Right lobe of liver (tissue), 6 donors: ENCODE data around the gene INHBE. TPM values are rescaled to one million over a fixed set of nuclear protein-coding genes. Genes with fewer than 3 reads are reported as not detected.

Experiments
- ATAC-seq, 4 donors: fragments of 200-7000 bp; cut with Tn5 transposase; one replicate each; pipeline ENCODE4 v1.9.1; 2020; ENCODE audit warnings: mild to moderate bottlenecking in 4 of 4, moderate library complexity in 4 of 4
- DNase-seq, 3 donors: peaks; one replicate each; pipeline ENCODE4 v3.0.0-alpha.2; 2020
- H3K27ac ChIP-seq, 3 donors: fragments of 200-600 bp; one replicate each; pipeline ENCODE4 v1.8.0; 2022
- H3K27me3 ChIP-seq, 2 donors: fragments of 200-600 bp; one replicate each; pipeline ENCODE4 v1.8.0; 2022
- H3K36me3 ChIP-seq, 4 donors: fragments of 200-600 bp; sonication (generic) in 1 of 4; one replicate each; pipeline versions ENCODE4 v1.5.1 to v1.8.0; 2017 to 2022; ENCODE audit warnings: control low read depth in 1 of 4
- H3K4me1 ChIP-seq, 4 donors: fragments of 200-600 bp; sonication (generic) in 1 of 4; one replicate each; pipeline versions ENCODE4 v1.5.1 to v1.8.0; 2017 to 2022; ENCODE audit warnings: control low read depth in 1 of 4
- H3K4me3 ChIP-seq, 3 donors: fragments of 200-600 bp; one replicate each; pipeline ENCODE4 v1.8.0; 2022
- H3K9me3 ChIP-seq, 4 donors: fragments of 200-600 bp; sonication (generic) in 1 of 4; one replicate each; pipeline versions ENCODE4 v1.5.1 to v1.8.0; 2017 to 2022; ENCODE audit warnings: control low read depth in 1 of 4
- POLR2A ChIP-seq: fragments of 450-650 bp; IDR thresholded peaks from one replicate; pipeline ENCODE4 v1.6.1; 2017; ENCODE audit warnings: antibody characterized with exemption, mild to moderate bottlenecking
- WGBS: methylation state at CpG from one replicate; pipeline ENCODE4 v1.1.6; 2018; ENCODE audit warnings: low coverage, low lambda C conversion rate; ENCODE audit not compliant: insufficient coverage; ENCODE audit errors: missing lambda C conversion rate; 5-methylcytosine and 5-hydroxymethylcytosine counted together
- intact Hi-C, 2 donors: fragments of 100-400 bp; cut with DNase I; formaldehyde crosslinking; loops; one replicate each; pipeline versions ENCODE4 v1.11.2 to v1.14.1; 2022
- total RNA-seq, 6 experiments: library from RNA; depleted of rRNA in 2 of 6; stranded (reverse); fragments of >200 nt in 2 of 6; fragmentation: NEBNext Ultra II Directional in 3 of 6; extraction: Animal tissue kit (Norgen Biotek cat#: 25700) in 3 of 6; gene quantifications; one replicate each; pipeline versions ENCODE4 v1.1.0 to v1.2.4, GENCODE V29; 2016 to 2023
- TF ChIP-seq, protein P1 (sequence below), 4 donors: fragments of 200-600 bp in 3 of 4; fragments of 450-650 bp in 1 of 4; IDR thresholded peaks; one replicate each; pipeline versions ENCODE4 v1.5.1 to v1.8.0; 2016 to 2022; ENCODE audit warnings: antibody characterized with exemption in 4 of 4, mild to moderate bottlenecking in 2 of 4
- donor health status: DM: no; HTN: yes; CAD: no.
- donor health status: DM: no; HTN: no; CAD: no.
- donor health status: DM: no; HTN: no; CAD: no.
- donor health status: DM: no; HTN: yes; CAD: no.
- donor health status: DM: no; HTN: yes; CAD: no.

The INHBE gene
- total RNA-seq, 6 experiments from 2014 or later: 17.4 to 302 (median 150) TPM

DNA sequence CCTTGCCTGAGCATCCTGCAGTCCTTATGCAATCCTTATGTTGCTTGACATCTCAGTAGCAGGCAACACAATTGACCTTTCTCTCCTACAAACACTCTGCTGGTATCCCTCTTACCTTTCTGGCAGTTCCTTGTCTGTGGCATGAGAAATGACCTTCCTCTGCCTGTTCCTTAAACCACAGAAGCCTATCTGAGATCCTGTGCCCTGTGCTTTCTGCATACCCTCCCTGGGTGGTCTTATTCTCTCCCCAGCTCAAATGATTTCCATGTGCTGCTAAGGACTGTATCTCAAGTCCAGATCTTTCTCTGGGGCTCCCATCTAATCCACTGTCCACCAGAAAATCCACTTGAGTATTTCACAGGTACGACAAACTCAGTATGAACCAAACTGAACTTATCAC, 26.6 kb downstream of the INHBE start:
- Histone ChIP-seq H3K27me3 (no peaks in the 10 kb centered on the region), H3K27ac (no peak overlapping the region), H3K9me3 (no peaks in the 10 kb centered on the region), H3K36me3 (no peaks in the 10 kb centered on the region), H3K4me1 (no peaks in the 10 kb centered on the region), H3K4me3 (no peak overlapping the region)
- intact Hi-C loops: no loop called here
- DNase-seq (no peak), ATAC-seq (no peak)
- no peak for TF ChIP-seq POLR2A
- TF ChIP-seq, protein P1, sequence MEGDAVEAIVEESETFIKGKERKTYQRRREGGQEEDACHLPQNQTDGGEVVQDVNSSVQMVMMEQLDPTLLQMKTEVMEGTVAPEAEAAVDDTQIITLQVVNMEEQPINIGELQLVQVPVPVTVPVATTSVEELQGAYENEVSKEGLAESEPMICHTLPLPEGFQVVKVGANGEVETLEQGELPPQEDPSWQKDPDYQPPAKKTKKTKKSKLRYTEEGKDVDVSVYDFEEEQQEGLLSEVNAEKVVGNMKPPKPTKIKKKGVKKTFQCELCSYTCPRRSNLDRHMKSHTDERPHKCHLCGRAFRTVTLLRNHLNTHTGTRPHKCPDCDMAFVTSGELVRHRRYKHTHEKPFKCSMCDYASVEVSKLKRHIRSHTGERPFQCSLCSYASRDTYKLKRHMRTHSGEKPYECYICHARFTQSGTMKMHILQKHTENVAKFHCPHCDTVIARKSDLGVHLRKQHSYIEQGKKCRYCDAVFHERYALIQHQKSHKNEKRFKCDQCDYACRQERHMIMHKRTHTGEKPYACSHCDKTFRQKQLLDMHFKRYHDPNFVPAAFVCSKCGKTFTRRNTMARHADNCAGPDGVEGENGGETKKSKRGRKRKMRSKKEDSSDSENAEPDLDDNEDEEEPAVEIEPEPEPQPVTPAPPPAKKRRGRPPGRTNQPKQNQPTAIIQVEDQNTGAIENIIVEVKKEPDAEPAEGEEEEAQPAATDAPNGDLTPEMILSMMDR (IDR thresholded peaks at IDR 0.05): no peak
- WGBS: 78% methylated on average over 1 of the region's 1 CpG

- 48% methylated on average over 4 of the region's 5 CpGs for WGBS
- Histone ChIP-seq H3K4me1 (peaks cover 0 to under 1% (median 0%) of the 10 kb centered on the region in 4 donors), H3K27ac (no peak overlapping the region), H3K9me3 (no peaks in the 10 kb centered on the region), H3K36me3 (no peaks in the 10 kb centered on the region), H3K4me3 (no peak overlapping the region), H3K27me3 (no peaks in the 10 kb centered on the region)
- no peak for ATAC-seq
- intact Hi-C loops: no loop called here
- TF ChIP-seq, protein P1 (IDR thresholded peaks at IDR 0.05): no peak
- TF ChIP-seq POLR2A: no peak
- no peak for DNase-seq
Observed at GRCh38 chr12:57483466-57483865, 28.4 kb downstream of the INHBE start.

DNA sequence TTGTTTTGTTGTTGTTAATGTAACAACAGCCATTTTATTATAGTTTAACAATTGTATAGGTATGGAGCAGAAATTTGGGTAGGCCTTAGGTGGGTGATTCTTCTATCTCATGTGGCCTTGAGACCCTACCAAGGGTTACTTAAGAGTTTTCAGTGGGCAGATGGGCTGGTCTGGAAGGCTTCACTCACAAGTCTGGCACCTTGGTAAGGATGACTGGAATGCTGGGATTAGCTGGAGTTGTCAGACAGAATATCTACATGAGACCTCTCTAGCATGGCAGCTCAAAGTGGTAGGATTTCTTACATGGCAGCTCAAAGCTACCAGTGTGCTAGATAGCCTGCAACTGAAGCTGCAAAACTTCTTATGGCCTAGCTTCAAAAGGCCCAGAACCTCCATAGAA, 30.6 kb downstream of the INHBE start:
- H3K4me3 ChIP-seq: no peak overlapping the region
- no peaks in the 10 kb centered on the region for H3K27me3 ChIP-seq
- intact Hi-C loops: no loop called here
- peaks cover 0 to 10% (median 4%) of the 10 kb centered on the region in 4 donors for H3K36me3 ChIP-seq
- no peak for TF ChIP-seq POLR2A
- TF ChIP-seq, protein P1 (IDR thresholded peaks at IDR 0.05): no peak
- DNase-seq (no peak), ATAC-seq (no peak)
- H3K27ac ChIP-seq: no peak overlapping the region
- H3K9me3 ChIP-seq: no peaks in the 10 kb centered on the region
- H3K4me1 ChIP-seq: peaks cover 0 to 9% (median 4%) of the 10 kb centered on the region in 4 donors

DNA sequence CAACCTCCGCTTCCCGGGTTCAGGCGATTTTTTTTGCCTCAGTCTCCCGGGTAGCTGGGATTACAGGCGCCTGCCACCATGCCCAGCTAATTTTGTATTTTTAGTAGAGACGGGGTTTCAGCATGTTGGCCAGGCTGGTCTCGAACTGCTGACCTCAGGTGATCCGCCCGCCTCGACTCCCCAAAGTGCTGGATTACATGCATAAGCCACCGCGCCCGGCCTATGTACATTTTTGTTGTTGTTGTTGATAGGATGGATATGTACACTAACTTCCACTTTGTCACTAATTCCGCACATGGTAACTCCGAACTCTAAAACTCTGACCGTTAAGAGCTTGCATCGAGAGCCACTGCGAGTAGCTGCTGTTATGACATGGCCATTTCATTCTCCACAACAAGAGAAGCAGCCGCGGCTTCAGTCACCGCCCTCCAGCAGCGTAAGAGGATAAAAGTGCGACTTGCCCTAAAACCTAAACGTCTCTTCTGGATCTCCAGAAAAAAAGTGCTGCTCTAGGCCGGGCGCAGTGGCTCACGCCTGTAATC, 32.0 kb downstream of the INHBE start:
- DNase-seq (no peak), ATAC-seq (no peak)
- Histone ChIP-seq H3K27ac (no peak overlapping the region), H3K4me1 (peaks cover 0 to 9% (median 4%) of the 10 kb centered on the region in 4 donors), H3K36me3 (peaks cover 0 to 24% (median 14%) of the 10 kb centered on the region in 4 donors), H3K27me3 (no peaks in the 10 kb centered on the region), H3K4me3 (peak overlapping the region in 2 of 3 donors; percentile 93 to 94), H3K9me3 (no peaks in the 10 kb centered on the region)
- TF ChIP-seq POLR2A: no peak
- TF ChIP-seq, protein P1 (IDR thresholded peaks at IDR 0.05): no peak
- WGBS: 83% methylated on average over 12 of the region's 27 CpGs
- intact Hi-C loops: no loop called here
